ENCODE results near the gene PCDH10. TPM values are rescaled to one million over a fixed set of nuclear protein-coding genes. Genes with fewer than 3 reads are reported as not detected.

The PCDH10 gene
- total and polyA plus RNA-seq, 9 of the 15 experiments (the other 6 are each of a cell fraction or from before 2014, with no cell fraction given), result 0.04 to 1.4 (median 0.29) TPM

GRCh38 chr4:133154725-133155124, 5.6 kb downstream of the PCDH10 start:
- no peaks in the 10 kb centered on the region for H3K79me2 ChIP-seq (ENCODE audit: control insufficient read depth, insufficient read depth, low read length)
- no peak for ATAC-seq
- no peak for FAIRE-seq
- H3K27me3 ChIP-seq (ENCODE audit: control insufficient read depth in 2 of 2, insufficient read depth in 2 of 2, low read length in 2 of 2), result no peaks in the 10 kb centered on the region
- in situ Hi-C loops (cut with MboI), result no loop called here
- BruUV-seq (replicated peaks), result no TSS peak
- CTCF ChIA-PET (ENCODE audit: low intra/inter-chr PET ratio), result no interaction called here
- 2% methylated on average over 4 of the region's 4 CpGs for whole genome bisulfite sequencing (ENCODE audit: insufficient coverage, low coverage, missing lambda C conversion rate)
- peaks cover 0 to 21% of the 10 kb centered on the region in 2 experiments; a peak in 2 of 5 replicates for H3K4me1 ChIP-seq (replicated peaks in 1 of 2; ENCODE audit: control insufficient read depth in 2 of 2, insufficient read depth in 2 of 2, low read length in 2 of 2)
- no peak overlapping the region for H3K9ac ChIP-seq (ENCODE audit: insufficient read depth in 1 of 2, low read depth in 2 of 2, low read length in 2 of 2)
- H3K4me2 ChIP-seq (ENCODE audit: insufficient read depth, low read length), result no peak overlapping the region
- no peaks in the 10 kb centered on the region for H4K20me1 ChIP-seq (replicated peaks; ENCODE audit: control insufficient read depth, insufficient read depth, low read length)
- no peaks in the 10 kb centered on the region for H3K9me3 ChIP-seq (replicated peaks; ENCODE audit: control insufficient read depth, insufficient read depth, low read depth, low read length)
- peak in 1 of 4 experiments; percentile 36 for DNase-seq (ENCODE audit: extremely low read depth in 1 of 4, low spot score in 3 of 4)
- intact Hi-C loops (cut with micrococcal nuclease), result loop anchor here (10.0 kb wide), 1 partner anchor 160 kb away; no protein-coding TSS in a partner anchor
- no peaks in the 10 kb centered on the region for H3K9me1 ChIP-seq (ENCODE audit: control insufficient read depth, insufficient read depth, low read length)
- no peaks in the 10 kb centered on the region for H3K36me3 ChIP-seq (ENCODE audit: control insufficient read depth, insufficient read depth, low read length)
- H2AFZ ChIP-seq (ENCODE audit: low read depth, low read length), result no peak overlapping the region
- no peak overlapping the region for H3K27ac ChIP-seq (ENCODE audit: extremely low read depth, low read depth, low read length)
- POLR2A ChIA-PET, result no interaction called here
- H3K4me3 ChIP-seq, result no peak overlapping the region
- TF ChIP-seq CHD7 (IDR thresholded peaks at IDR 0.05; ENCODE audit: low read depth, low read length), result no peak
- no peak for TF ChIP-seq ARID3B (CRISPR knock-in tag; IDR thresholded peaks at IDR 0.05; ENCODE audit: borderline replicate concordance)
- no peak for TF ChIP-seq AFF1 (IDR thresholded peaks at IDR 0.05; ENCODE audit: low read depth in 1 of 2, partially characterized antibody in 2 of 2)

All from K562 (cell line).